ENCODE measurements around the gene TAB3.
"Not testable (repeated sequence)": the region's sequence is repeated elsewhere in the genome, so short reads cannot be mapped to it uniquely, and the experiment has no call there.

TAB3 gene

DNA sequence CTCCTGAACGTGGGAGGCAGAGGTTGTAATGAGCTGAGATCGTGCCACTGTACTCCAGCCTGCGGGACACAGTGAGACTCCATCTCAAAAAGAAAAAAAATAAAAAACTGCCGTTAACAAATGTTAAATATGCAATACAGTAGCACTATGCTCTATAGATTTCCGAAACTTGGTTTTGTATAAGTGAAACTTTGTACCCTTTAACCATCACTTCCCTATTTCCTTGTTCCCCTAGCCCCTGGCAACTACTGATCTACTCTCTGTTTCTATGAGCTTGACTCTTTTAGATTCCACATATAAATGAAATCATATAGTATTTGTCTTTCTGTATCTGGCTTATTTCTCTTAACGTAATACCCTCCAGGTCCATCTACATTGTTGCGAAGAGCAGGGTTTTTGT, 74.1 kb downstream of the TAB3 start:
- DNase-seq, result no peak

DNA sequence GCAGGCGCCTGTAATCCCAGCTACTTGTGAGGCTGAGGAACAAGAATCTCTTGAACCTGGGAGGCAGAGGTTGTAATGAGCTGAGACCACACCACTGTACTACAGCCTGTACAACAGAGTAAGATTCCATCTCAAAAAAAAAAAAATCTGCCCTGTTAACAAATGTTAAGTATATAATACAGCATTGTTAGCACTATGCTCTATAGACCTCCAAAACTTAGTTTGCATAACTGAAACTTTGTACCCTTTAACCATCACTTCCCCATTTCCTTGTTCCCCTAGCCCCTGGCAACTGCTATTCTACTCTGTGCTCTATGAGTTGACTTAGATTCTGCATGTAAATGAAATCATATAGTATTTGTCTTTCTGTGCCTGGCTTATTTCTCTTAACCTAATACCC, 76.7 kb downstream of the TAB3 start:
- no peak for DNase-seq

DNA sequence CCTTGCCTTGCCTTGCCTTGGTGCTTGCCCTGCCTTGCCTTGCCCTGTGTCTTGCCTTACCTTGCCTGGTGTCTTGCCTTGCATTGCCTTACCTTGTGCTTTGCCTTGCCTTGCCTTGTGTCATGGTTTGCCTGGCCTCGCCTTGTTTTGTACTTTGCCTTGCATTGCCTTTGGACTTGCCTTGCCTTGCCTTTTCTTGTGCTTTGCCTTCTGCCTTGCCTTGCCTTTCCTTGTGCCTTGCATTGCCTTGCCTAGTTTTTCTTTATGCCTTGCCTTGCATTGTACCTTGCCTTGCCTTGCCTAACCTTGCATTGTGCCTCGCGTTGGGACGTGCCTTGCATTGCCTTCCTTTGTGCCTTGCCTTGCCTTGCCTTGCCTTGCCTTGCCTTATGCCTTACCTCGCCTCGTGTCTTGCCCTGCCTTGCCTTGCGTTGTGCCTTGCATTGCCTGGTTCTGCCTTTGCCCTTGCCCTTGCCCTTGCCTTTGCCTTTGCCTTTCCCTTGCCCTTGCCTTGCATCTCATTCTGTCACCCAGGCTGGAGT, 82.8 kb downstream of the TAB3 start:
- no peak for DNase-seq

DNA sequence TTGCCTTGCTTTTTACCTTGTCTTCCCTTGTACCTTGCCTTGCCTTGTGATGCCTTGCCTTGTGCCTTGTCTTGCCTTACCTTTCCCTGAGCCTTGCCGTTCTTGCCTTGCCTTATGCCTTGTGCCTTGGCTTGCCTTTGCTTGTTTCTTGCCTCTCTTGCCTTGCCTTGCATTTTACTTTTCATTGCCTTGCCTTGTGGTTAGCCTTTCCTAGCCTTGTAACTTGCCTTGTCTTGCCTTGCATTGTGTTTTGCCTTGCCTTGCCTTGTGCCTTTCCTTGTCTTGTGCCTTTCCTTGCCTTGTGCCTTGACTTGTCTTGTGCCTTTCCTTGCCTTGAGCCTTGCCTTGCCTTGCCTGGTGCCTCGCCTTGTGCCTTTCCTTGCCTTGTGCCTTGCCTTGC, 84.6 kb downstream of the TAB3 start:
- no peak for DNase-seq

GRCh38 chrX:30800901-30801300, 88.2 kb downstream of the TAB3 start:
- DNase-seq, result no peak

DNA sequence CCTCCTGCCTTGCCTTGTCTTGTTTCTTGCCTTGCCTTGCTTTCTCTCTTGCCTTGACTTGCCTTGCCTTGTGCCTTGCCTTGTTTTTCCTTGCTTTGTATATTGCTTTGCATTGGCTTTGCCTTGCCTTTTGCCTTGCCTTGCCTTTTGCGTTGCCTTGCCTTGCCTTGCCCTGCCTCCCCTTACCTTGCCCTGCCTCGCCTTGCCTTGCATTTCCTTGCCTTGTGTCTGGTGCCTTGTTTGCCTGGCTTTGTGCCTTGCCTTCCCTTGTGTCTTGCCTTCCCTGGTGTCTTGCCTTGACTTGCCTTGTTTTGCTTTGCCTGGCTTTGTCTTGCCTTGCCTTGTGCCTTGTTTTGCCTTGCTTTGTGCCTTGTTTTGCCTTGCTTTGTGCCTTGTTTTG, 89.7 kb downstream of the TAB3 start:
- DNase-seq, result no peak

DNA sequence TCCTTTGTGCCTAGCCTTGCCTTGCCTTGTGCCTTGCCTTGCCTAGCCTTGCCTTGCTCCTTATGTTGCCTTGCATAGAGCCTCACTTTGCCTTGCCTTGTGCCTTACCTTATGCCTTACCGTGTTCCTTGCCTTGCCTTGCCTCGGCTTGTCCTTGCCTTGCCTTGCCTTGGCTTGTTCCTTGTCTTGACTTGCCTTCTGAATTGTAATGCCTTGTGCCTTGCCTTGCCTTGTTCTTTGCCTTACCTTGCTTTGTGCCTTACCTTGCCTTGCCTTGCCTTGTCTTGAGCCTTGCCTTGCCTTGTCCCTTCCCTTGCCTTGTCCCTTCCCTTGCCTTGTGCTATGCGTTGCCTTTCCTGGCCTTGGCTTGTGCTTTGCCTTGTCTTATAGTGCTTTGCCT, 90.2 kb downstream of the TAB3 start:
- DNase-seq, result no peak

- DNase-seq, result not testable (repeated sequence)
Observed at GRCh38 chrX:30797301-30797700, 91.8 kb downstream of the TAB3 start.

DNA sequence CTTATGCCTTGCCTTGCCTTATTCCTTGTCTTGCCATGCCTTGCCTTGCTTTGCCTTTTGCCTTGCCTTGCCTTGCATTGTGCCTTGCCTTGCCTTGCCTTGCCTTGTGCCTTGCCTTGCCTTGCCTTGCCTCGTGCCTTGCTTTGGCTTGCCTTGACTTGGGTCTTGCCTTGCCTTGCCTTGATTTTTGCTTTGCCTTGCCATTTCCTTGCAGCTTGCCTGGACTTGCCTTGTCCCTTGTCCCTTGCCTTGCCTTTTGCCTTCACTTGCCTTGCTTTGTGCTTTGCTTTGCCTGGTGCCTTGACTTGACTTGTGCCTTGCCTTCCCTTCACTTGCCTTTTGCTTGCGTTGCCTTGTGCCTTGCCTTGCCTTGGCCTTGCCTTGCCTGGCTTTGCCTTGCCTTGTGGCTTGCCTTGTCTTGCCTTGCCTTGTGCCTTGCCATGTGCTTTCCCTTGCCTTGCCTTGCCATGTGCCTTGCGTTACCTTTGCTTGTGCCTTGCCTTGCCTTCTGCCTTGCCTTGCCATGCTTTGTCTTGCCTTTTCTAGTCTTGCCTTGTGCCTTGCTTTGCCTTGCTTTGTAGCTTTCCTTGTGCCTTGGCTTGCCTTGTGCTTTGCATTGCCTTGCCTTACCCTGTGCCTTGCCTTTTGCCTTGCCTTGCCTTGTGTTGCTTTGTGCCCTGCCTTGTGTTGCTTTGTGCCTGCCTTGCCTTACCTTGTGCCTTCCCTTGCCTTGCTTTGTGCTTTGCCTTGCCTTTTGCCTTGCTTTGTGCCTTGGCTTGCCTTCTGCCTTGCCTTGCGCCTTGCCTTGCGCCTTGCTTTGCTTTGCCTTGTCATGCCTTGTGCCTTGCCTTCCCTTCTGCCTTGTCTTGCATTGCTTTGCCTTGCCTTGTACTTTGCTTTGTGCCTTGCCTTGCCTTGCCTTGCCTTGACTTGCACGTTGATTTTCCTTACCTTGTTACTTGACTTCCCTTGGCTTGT, 92.8 kb downstream of the TAB3 start:
- no peak for DNase-seq

- no peak for DNase-seq
Observed at GRCh38 chrX:30794497-30794896, 94.6 kb downstream of the TAB3 start.

- DNase-seq, result no peak
Observed at GRCh38 chrX:30793767-30794103, 95.3 kb downstream of the TAB3 start.

- no peak for DNase-seq
Observed at GRCh38 chrX:30793075-30793766, 95.8 kb downstream of the TAB3 start.

- DNase-seq, result no peak
Observed at GRCh38 chrX:30791296-30792278, 97.5 kb downstream of the TAB3 start.

DNA sequence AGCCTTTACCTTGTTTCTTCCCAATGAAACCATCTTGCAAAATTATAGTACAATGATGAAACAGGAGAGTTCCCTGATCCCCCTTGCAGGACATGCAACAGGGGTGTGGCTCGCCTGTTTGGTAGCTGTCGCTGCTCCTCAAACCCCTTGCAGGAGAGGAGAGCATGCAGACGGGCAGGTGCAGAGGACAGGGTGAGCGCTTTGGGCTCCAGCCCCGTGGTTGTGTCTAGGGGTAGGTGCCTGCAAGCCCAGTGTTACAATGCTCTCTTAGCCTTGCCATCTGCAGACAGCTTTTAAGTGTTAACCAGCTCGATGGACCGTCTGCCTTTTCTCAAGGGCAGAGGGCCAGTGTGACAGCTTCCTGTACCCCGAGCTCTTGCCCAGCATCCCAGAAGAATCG, 102.0 kb downstream of the TAB3 start:
- no peak for DNase-seq

DNA sequence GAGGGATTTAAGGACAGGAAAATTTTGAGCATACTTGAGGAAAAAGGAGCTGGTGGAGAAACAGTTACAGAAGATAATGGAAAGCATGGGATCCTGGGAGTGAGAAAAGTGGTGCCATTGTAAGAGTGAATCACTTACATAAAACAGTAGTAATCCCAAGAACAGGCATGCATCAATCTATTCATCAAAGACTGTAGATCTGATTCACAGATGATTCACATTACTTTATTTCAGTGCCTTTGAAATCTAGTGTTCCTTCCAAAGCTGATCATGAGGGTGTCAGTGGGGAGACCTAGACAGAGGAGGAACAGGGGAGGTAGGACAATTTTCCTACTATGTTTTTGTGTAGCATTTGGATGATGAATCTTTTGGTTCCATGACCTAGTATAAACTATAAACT, 102.7 kb downstream of the TAB3 start:
- no peak for DNase-seq

DNA sequence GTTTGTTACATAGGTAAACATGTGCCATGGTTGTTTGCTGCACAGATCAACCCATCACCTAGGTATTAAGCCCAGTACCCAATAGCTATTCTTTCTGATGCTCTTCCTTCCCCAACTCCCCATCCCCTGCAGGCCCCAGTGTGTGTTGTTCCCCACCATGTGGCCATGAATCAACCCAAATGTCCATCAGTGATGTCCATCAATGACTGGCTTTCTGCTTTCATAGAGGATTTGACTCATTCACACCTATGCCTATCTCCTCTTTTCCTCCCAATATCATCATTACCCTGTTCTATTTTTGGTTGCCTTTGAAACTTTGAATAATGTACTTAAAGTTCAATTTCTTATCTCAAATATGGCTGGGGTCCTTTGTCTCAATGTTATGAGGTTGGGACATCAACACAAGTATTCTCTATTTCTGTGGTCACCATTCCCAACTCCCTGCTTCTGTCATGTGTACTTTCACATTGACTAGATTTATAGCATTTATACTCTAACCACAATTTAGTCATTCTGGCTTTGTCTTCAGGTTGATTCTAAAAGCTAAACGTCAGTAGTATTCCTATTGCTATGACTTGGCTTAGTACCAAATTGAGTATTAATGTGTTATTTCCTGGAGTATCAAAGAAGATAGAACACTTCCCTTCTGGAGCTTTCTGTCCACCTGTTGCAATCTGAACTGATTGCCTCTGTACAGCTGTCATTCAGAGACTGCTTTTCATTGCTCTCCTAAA, 107.2 kb downstream of the TAB3 start:
- DNase-seq, result no peak

- no peak for DNase-seq
Observed at GRCh38 chrX:30779453-30780030, 109.5 kb downstream of the TAB3 start.

DNA sequence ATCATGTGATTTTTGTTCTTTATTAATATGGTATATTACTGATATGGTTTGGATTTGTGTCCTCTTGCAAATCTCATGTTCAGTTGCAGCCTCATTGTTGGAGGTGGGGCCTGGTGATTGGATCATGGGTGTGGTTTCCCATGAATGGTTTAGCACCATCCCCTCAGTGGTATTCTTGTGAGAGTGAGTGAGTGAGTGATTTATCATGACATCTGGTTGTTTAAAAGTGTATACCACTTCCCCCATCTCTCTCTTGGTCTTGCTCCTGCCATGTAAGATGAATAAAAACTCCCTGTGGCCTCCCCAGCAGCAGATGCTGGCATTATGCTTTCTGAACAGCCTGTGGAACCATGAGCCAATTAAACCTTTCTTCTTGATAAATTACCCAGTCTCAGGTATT, 111.5 kb downstream of the TAB3 start:
- DNase-seq, result no peak
